A549 treated with RU486 at 1 μM for 4 hours (cell line): ENCODE data around the gene TRIM32. TPM values are rescaled to one million over a fixed set of nuclear protein-coding genes. Genes with fewer than 3 reads are reported as not detected.

ENCODE experiments used
- total RNA-seq: library from RNA; stranded (reverse); fragments of 200-300 nt; extraction: Qiagen RNA extraction; gene quantifications from 5 replicates; pipeline ENCODE4 v1.2.3, GENCODE V29; 2022; ENCODE audit warnings: low read depth

TRIM32 gene, protein sequence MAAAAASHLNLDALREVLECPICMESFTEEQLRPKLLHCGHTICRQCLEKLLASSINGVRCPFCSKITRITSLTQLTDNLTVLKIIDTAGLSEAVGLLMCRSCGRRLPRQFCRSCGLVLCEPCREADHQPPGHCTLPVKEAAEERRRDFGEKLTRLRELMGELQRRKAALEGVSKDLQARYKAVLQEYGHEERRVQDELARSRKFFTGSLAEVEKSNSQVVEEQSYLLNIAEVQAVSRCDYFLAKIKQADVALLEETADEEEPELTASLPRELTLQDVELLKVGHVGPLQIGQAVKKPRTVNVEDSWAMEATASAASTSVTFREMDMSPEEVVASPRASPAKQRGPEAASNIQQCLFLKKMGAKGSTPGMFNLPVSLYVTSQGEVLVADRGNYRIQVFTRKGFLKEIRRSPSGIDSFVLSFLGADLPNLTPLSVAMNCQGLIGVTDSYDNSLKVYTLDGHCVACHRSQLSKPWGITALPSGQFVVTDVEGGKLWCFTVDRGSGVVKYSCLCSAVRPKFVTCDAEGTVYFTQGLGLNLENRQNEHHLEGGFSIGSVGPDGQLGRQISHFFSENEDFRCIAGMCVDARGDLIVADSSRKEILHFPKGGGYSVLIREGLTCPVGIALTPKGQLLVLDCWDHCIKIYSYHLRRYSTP
- 19.8 to 23.7 TPM (median 22.7 TPM) in 5 replicates for total RNA-seq

DNA sequence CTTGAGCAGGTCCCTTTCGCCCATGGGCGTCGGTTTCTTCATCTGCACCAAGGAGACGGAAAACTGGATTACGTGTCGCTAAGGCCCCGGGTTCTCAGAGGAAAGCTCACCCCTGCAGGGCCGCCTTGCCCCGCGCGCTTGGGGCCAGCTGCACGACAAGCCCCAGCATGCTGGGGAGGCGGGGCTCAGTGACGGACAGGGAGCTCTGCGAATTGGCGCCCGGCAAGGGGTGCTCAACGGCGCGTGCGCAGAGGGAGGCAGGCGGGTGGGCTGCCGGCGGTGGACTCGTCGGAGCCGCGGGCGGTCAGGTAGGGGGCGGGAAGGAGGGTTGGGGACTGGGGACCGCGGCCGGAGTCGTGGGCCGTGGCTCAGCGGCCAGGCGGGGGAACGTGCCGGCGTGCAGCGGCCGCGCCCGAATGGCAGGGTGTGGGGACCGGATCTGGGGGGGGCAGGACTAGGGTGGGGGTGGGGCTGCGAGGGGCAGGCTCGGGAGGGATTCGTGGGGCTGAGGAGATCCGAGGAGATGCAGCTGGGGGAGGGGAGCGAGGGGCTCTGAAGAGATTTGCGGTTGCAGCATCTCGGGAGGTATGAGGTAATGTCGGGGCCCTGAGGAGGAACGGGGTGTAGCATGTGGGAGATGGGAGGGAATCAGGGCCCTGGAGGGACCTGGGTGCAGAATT lies at the start of gene TRIM32:
Gene TRIM32, plus strand, starts transcription at position 232 of the 680 bp plus-strand sequence. CDS start 10,438 bp downstream, outside the sequence.

